Measurements from ENCODE around the gene RXRA. TPM values are rescaled to one million over a fixed set of nuclear protein-coding genes. Genes with fewer than 3 reads are reported as not detected.

RXRA gene
- total and polyA plus RNA-seq, 2 of the 4 experiments (the other 2 are of a cell fraction), result 7.5 to 17.9 TPM

- no peak overlapping the region for H3K56ac ChIP-seq (ENCODE audit: extremely low read depth, insufficient read depth, low read length)
- peaks cover 36% of the 10 kb centered on the region for H3K27me3 ChIP-seq (ENCODE audit: control insufficient read depth, insufficient read depth, low read length)
- no peak overlapping the region for H3K4me3 ChIP-seq (ENCODE audit: insufficient read depth, low read depth, low read length)
- no peak overlapping the region for H2BK120ac ChIP-seq (ENCODE audit: low read depth, low read length)
- no peak overlapping the region for H2BK20ac ChIP-seq (ENCODE audit: low read depth, low read length)
- no peak for ATAC-seq (ENCODE audit: low read depth)
- peaks cover 5% of the 10 kb centered on the region; the same call in 1 of the 2 replicates for H3K4me1 ChIP-seq (ENCODE audit: control insufficient read depth, insufficient read depth, low read length)
- no peak overlapping the region for H3K23ac ChIP-seq (ENCODE audit: low read depth, low read length)
- CTCF ChIA-PET, result no interaction called here
- no peaks in the 10 kb centered on the region for H3K79me1 ChIP-seq (ENCODE audit: low read depth in 1 of 2, low read length in 2 of 2)
- H2AK9ac ChIP-seq (replicated peaks; ENCODE audit: low read depth, low read length, poor library complexity), result no peak overlapping the region
- no TSS peak for BruUV-seq (replicated peaks)
- H3K27ac ChIP-seq (ENCODE audit: insufficient read depth, low read length), result no peak overlapping the region
- H2AK5ac ChIP-seq (ENCODE audit: low read depth, low read length), result no peak overlapping the region
- in situ Hi-C loops (cut with MboI; ENCODE audit: low sequenced_read_pairs) (no loop called here), intact Hi-C loops (cut with micrococcal nuclease) (no loop called here), dilution Hi-C loops (cut with HindIII; ENCODE audit: low sequenced_read_pairs, unreplicated experiment) (no loop called here)
- no peak overlapping the region for H4K91ac ChIP-seq (ENCODE audit: insufficient read depth, low read depth, low read length)
- H3K14ac ChIP-seq (replicated peaks; ENCODE audit: low read depth, low read length), result no peak overlapping the region
- no peak overlapping the region for H4K5ac ChIP-seq (ENCODE audit: low read depth, low read length)
- H3K4me2 ChIP-seq (ENCODE audit: low read depth, low read length), result no peak overlapping the region
- no peaks in the 10 kb centered on the region; the same call in 1 of the 2 replicates for H3K9me3 ChIP-seq (ENCODE audit: control insufficient read depth, insufficient read depth, low read length)
- H3K18ac ChIP-seq (ENCODE audit: low read depth, low read length), result no peak overlapping the region
- H2BK15ac ChIP-seq (ENCODE audit: low read depth, low read length), result no peak overlapping the region
- H4K20me1 ChIP-seq (ENCODE audit: insufficient read depth, low read length), result no peaks in the 10 kb centered on the region
- no peak overlapping the region for H3K9ac ChIP-seq (ENCODE audit: low read depth, low read length)
- H3K4ac ChIP-seq (ENCODE audit: low read depth, low read length), result no peak overlapping the region
- no peak for TF ChIP-seq RCOR1 (IDR thresholded peaks at IDR 0.05; ENCODE audit: insufficient replicate concordance, low read length)
- TF ChIP-seq CHD1 (IDR thresholded peaks at IDR 0.05; ENCODE audit: low read depth, low read length), result no peak
- no peak for TF ChIP-seq RFX5 (IDR thresholded peaks at IDR 0.05; ENCODE audit: low read depth, low read length)
- H3K9me1 ChIP-seq (ENCODE audit: insufficient read depth, low read length), result no peaks in the 10 kb centered on the region
- H3K36me3 ChIP-seq (ENCODE audit: control insufficient read depth, insufficient read depth, low read length), result no peaks in the 10 kb centered on the region
- DNase-seq, result no peak
- POLR2A ChIA-PET (ENCODE audit: unreplicated experiment), result no interaction called here
- no peak overlapping the region for H4K8ac ChIP-seq (ENCODE audit: low read depth in 2 of 2, low read length in 2 of 2)
- 89% methylated on average over 3 of the region's 12 CpGs; no CpG with 5 or more reads in 1 of the 2 experiments for WGBS, 2 experiments (ENCODE audit: extremely low coverage in 2 of 2, insufficient read length in 1 of 2)
- H2BK5ac ChIP-seq (ENCODE audit: low read depth, low read length, poor library complexity, severe bottlenecking), result no peak overlapping the region
- no peak overlapping the region for H2AFZ ChIP-seq (replicated peaks; ENCODE audit: low read length, poor library complexity)
Measured at GRCh38 chr9:134290603-134291451, 35.4 kb upstream of the RXRA start.
